Lung (tissue), 12 donors: ENCODE measurements around the gene PEX14. TPM values are rescaled to one million over a fixed set of nuclear protein-coding genes. Genes with fewer than 3 reads are reported as not detected.

Experiments used
- ATAC-seq: fragments of 200-7000 bp; cut with Tn5 transposase; one replicate; pipeline ENCODE4 v1.9.1; 2020; ENCODE audit warnings: moderate number of reproducible peaks; ENCODE audit not compliant: insufficient read depth, low FRiP score
- DNase-seq, 3 donors: peaks; one replicate each; pipeline ENCODE4 v3.0.0-alpha.2; 2013 to 2017
- H3K27ac ChIP-seq, 2 donors: one replicate each; pipeline ENCODE4 v1.5.1; 2013; ENCODE audit warnings: mild to moderate bottlenecking in 2 of 2, moderate library complexity in 2 of 2, control low read depth in 1 of 2, inconsistent platforms in 1 of 2, low read depth in 1 of 2, low read length in 1 of 2
- H3K27me3 ChIP-seq, 3 donors: one replicate each; pipeline ENCODE4 v1.5.1; 2013; ENCODE audit warnings: low read length in 2 of 3; ENCODE audit not compliant: control insufficient read depth in 3 of 3, insufficient read depth in 3 of 3
- H3K36me3 ChIP-seq, 4 donors: one replicate each; pipeline ENCODE4 v1.5.1; 2013; ENCODE audit warnings: low read length in 4 of 4, mild to moderate bottlenecking in 1 of 4, moderate library complexity in 1 of 4; ENCODE audit not compliant: control insufficient read depth in 4 of 4, insufficient read depth in 4 of 4
- H3K4me1 ChIP-seq, 5 donors: one replicate each; pipeline ENCODE4 v1.5.1; 2013; ENCODE audit warnings: low read length in 5 of 5, mild to moderate bottlenecking in 2 of 5, moderate library complexity in 1 of 5; ENCODE audit not compliant: control insufficient read depth in 5 of 5, insufficient read depth in 5 of 5
- H3K4me3 ChIP-seq: one replicate; pipeline ENCODE4 v1.5.1; 2013; ENCODE audit warnings: mild to moderate bottlenecking, control low read depth, moderate library complexity
- H3K9ac ChIP-seq, 2 donors: one replicate each; pipeline ENCODE4 v1.5.1; 2013; ENCODE audit warnings: low read length in 2 of 2, control low read depth in 1 of 2; ENCODE audit not compliant: insufficient read depth in 1 of 2
- H3K9me3 ChIP-seq, 4 donors: one replicate each; pipeline ENCODE4 v1.5.1; 2013; ENCODE audit warnings: low read length in 3 of 4, mild to moderate bottlenecking in 1 of 4, moderate library complexity in 1 of 4; ENCODE audit not compliant: control insufficient read depth in 4 of 4, insufficient read depth in 3 of 4
- WGBS, 2 donors: extraction: QIAGEN DNeasy Blood & Tissue Kit; methylation state at CpG; one replicate each; pipeline ENCODE4 v1.1.7; 2013; 5-methylcytosine and 5-hydroxymethylcytosine counted together
- polyA plus RNA-seq, 2 donors: library from polyadenylated mRNA; stranded (reverse); fragments of 200-250 nt; gene quantifications; one replicate each; pipeline ENCODE4 v1.2.1, GENCODE V29; 2013
- total RNA-seq, 2 donors: library from RNA; depleted of rRNA in 1 of 2; stranded (reverse); fragments of >200 nt in 1 of 2; gene quantifications; one replicate each; pipeline ENCODE4 v1.2.1, GENCODE V29; 2014 to 2021
- TF ChIP-seq, protein P1 (sequence below): IDR thresholded peaks from 2 replicates; pipeline ENCODE4 v1.5.1; 2012; ENCODE audit warnings: mild to moderate bottlenecking; ENCODE audit errors: control extremely low read depth, extremely low read depth
- donor health status: control.
- donor health status: control.
- donor health status: Bipolar disorder and iron deficiency.
- donor health status: healthy.
- donor health status: DM: yes; HTN: yes; CAD: no.

PEX14 gene
- total and polyA plus RNA-seq, 4 donors: 18.1 to 29.2 (median 20.8) TPM

DNA sequence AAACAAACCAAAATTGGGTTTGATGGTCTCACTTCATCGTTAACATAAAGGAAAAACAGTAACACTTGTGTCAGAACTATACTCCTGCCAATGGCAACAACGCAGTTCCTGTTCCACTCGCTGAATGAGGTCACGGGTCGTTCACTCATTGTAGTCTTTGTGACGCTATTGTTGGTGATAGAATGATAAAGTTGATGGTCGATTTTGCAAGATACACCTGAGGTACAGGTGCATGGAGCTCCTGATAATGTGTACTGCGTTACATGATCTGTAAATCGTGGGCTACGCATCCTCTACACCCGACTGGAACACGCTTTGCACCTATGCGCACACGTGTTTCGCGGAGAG is 44.9 kb upstream of the PEX14 start:
- H3K36me3 ChIP-seq: peaks cover 0 to under 1% (median 0%) of the 10 kb centered on the region in 4 donors
- peak overlapping the region in 1 of 2 donors; percentile 58 for H3K27ac ChIP-seq
- H3K4me1 ChIP-seq: peaks cover 0 to 20% (median 3%) of the 10 kb centered on the region in 5 donors
- H3K9me3 ChIP-seq: no peaks in the 10 kb centered on the region
- 18 to 25% methylated on average over 16 of the region's 16 CpGs for WGBS, 2 donors
- TF ChIP-seq, protein P1, sequence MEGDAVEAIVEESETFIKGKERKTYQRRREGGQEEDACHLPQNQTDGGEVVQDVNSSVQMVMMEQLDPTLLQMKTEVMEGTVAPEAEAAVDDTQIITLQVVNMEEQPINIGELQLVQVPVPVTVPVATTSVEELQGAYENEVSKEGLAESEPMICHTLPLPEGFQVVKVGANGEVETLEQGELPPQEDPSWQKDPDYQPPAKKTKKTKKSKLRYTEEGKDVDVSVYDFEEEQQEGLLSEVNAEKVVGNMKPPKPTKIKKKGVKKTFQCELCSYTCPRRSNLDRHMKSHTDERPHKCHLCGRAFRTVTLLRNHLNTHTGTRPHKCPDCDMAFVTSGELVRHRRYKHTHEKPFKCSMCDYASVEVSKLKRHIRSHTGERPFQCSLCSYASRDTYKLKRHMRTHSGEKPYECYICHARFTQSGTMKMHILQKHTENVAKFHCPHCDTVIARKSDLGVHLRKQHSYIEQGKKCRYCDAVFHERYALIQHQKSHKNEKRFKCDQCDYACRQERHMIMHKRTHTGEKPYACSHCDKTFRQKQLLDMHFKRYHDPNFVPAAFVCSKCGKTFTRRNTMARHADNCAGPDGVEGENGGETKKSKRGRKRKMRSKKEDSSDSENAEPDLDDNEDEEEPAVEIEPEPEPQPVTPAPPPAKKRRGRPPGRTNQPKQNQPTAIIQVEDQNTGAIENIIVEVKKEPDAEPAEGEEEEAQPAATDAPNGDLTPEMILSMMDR: no peak
- ATAC-seq (peak; percentile 13), DNase-seq (peak in 2 of 3 donors; percentile 20 to 33)
- H3K9ac ChIP-seq: peak overlapping the region in 1 of 2 donors; percentile 70
- no peak overlapping the region for H3K4me3 ChIP-seq
- H3K27me3 ChIP-seq: no peaks in the 10 kb centered on the region

DNA sequence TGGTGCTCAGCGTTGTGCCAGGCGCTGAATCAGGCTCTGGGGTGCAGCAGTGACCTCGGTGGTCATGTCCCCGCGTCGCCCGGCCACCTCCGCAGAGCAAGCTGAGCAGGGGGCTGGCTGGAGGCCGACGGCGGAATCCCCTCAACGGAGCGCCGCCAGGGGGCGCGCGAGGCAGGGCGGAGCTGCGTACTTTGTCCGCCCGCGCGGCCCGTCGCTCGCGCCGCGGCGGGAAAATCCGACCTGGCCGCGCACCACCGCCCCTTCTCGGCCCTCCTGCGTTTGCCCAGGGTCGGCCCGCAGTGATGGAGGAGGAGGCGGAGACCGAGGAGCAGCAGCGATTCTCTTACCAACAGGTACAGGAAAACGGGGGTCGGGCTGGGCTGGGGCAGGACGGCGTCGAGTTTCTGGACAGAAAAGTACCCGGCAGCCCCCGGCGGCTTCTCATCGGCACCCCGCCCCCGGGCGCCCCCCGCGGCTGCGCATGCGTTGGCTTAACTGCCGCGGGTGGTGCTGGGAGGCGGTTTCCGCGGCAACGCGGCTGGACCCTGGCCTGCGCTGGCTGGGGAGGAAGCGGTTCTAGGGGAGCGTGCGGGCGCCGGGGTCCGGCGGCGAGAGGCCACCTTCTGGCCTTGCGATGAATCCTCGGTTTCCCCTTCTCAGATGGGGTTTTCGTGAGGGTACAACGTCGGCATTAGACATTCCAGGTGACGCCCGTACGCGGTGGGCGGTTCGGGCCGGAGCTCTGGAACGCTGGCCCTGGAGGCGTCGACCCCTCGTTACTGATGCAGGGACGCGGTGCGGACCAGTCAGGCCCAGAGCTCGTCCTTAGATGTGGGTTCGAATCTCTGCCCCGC is 44.3 kb upstream of the PEX14 start, which contains the start of gene CENPS:
TSS of gene CENPS (plus strand) at position 218 of the 854 bp plus-strand sequence. CDS start at position 303, 85 bp downstream.
- ATAC-seq (peak; percentile 93), DNase-seq (peak; percentile 94 to 95 (median 94))
- Histone ChIP-seq H3K9ac (peak within 1 kb of the TSS; percentile 8 to 70), H3K27me3 (no peaks in the 10 kb centered on the region), H3K9me3 (no peaks in the 10 kb centered on the region), H3K27ac (peak within 1 kb of the TSS; percentile 27 to 78), H3K4me3 (peak within 1 kb of the TSS; percentile 81), H3K36me3 (peaks cover 0 to 2% (median 0%) of the 10 kb centered on the region in 4 donors), H3K4me1 (peaks cover 0 to 20% (median 3%) of the 10 kb centered on the region in 5 donors)
- WGBS, 2 donors: 0 to 1% methylated on average over 95 of the region's 95 CpGs
- TF ChIP-seq, protein P1: peak; percentile 85

DNA sequence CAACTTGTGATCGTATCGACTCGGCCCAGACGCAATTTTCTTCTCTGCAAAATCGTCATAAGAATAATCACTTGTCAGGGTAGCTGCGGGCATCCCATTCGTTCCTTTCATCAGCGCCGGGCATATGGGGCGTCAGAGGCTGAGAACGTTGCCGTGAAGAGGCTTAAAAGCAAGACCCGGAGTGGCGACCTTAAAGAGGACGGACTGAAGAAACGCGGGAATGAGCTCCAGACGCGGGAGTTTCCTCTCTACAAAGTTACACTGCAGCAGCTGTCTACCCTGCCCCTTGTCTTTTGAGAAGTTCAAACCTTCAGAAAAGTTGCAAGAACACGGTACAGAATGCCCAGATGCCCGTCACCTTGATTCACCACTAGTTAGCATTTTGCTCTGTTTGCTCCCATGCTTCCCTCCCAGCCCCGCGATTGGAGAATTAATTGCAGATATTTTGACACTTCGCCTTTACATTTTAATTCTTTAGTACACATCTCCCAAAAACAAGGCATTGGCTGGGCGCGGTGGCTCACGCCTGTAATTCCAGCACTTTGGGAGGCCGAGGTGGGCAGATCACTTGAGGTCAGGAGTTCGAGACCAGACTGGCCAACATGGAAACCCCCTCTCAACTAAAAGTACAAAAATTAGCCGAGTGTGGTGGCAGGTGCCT is 43.5 kb upstream of the PEX14 start:
- 26 to 28% methylated on average over 30 of the region's 30 CpGs for WGBS, 2 donors
- Histone ChIP-seq H3K4me3 (peak overlapping the region; percentile 81), H3K27ac (peak overlapping the region in 1 of 2 donors; percentile 73), H3K9ac (peak overlapping the region; percentile 8 to 68), H3K27me3 (no peaks in the 10 kb centered on the region), H3K9me3 (no peaks in the 10 kb centered on the region), H3K36me3 (peaks cover 0 to 2% (median 0%) of the 10 kb centered on the region in 4 donors), H3K4me1 (peaks cover 0 to 20% (median 3%) of the 10 kb centered on the region in 5 donors)
- DNase-seq (peak in 2 of 3 donors; percentile 24 to 43), ATAC-seq (no peak)
- TF ChIP-seq, protein P1: no peak
